Ovary (tissue), 9 donors: ENCODE results near the gene ATXN7. TPM values are rescaled to one million over a fixed set of nuclear protein-coding genes. Genes with fewer than 3 reads are reported as not detected.

Experiments used
- DNase-seq, 5 donors: peaks; one replicate each; pipeline ENCODE4 v3.0.0-alpha.2; 2019 to 2020
- H3K27ac ChIP-seq, 2 donors: fragments of 200-600 bp; one replicate each; pipeline versions ENCODE4 v1.5.1 to v1.8.0; 2019 to 2022
- H3K27me3 ChIP-seq: fragments of 200-600 bp; one replicate; pipeline ENCODE4 v1.8.0; 2022
- H3K36me3 ChIP-seq: fragments of 200-600 bp; sonication (generic); one replicate; pipeline ENCODE4 v1.5.1; 2019
- H3K4me1 ChIP-seq: one replicate; pipeline ENCODE4 v1.8.1; 2013; ENCODE audit warnings: mild to moderate bottlenecking, moderate library complexity; ENCODE audit not compliant: insufficient read depth
- H3K4me3 ChIP-seq: fragments of 200-600 bp; sonication (generic); one replicate; pipeline ENCODE4 v1.5.1; 2017
- H3K9me3 ChIP-seq, 2 donors: fragments of 200-600 bp in 1 of 2; sonication (generic) in 1 of 2; one replicate each; pipeline versions ENCODE4 v1.5.1 to v1.8.1; 2013 to 2019; ENCODE audit warnings: mild to moderate bottlenecking in 1 of 2, moderate library complexity in 1 of 2
- EP300 ChIP-seq: sonication (generic); formaldehyde crosslinking; IDR thresholded peaks from one replicate; pipeline ENCODE4 v1.6.1; 2017; ENCODE audit warnings: antibody characterized with exemption
- POLR2A ChIP-seq: fragments of 450-650 bp; IDR thresholded peaks from one replicate; pipeline ENCODE4 v1.6.1; 2017; ENCODE audit warnings: antibody characterized with exemption, mild to moderate bottlenecking, moderate library complexity
- WGBS, 3 donors: extraction: QIAGEN DNeasy Blood & Tissue Kit in 1 of 3; methylation state at CpG; one replicate each; pipeline versions ENCODE4 v1.1.5 to v1.1.7; 2013 to 2017; 5-methylcytosine and 5-hydroxymethylcytosine counted together
- intact Hi-C, 4 donors: fragments of 100-400 bp; cut with DNase I; formaldehyde crosslinking; loops; one replicate each; pipeline versions ENCODE4 v1.11.0 to v1.15.1; 2022 to 2023
- polyA plus RNA-seq, 2 donors: library from polyadenylated mRNA; stranded (reverse); fragments of 200-250 nt in 1 of 2; fragments of 350-450 nt in 1 of 2; fragmentation: Illumina TruSeq in 1 of 2; extraction: RNeasy Lipid Tissue Mini Kit (QIAGEN cat#74804) in 1 of 2; gene quantifications; one replicate each; pipeline ENCODE4 v1.2.3, GENCODE V29; 2013 to 2014
- total RNA-seq, 7 donors: library from RNA; depleted of rRNA in 2 of 7; stranded (reverse); fragments of >200 nt in 2 of 7; fragmentation: NEBNext Ultra II Directional in 3 of 7; extraction: Animal tissue kit (Norgen Biotek cat#: 25700) in 3 of 7; gene quantifications; one replicate each; pipeline versions ENCODE4 v1.1.0 to v1.2.4, GENCODE V29; 2016 to 2023
- TF ChIP-seq, protein P1 (sequence below), 3 donors: fragments of 450-650 bp in 2 of 3; fragments of 200-600 bp in 1 of 3; IDR thresholded peaks; one replicate each; pipeline versions ENCODE4 v1.5.1 to v1.8.0; 2016 to 2022; ENCODE audit warnings: antibody characterized with exemption in 3 of 3, mild to moderate bottlenecking in 1 of 3
- donor health status: DM: no; HTN: no; CAD: no; lungs with moderate emphysema.
- donor health status: DM: no; HTN: no; CAD: no.
- donor health status: Bipolar disorder and iron deficiency.
- donor health status: DM: yes; HTN: yes; CAD: no.
- donor health status: DM: no; HTN: no; CAD: no.
- donor health status: DM: yes; HTN: yes; CAD: no.

Gene ATXN7
- total and polyA plus RNA-seq, 9 donors, result 4.3 to 47.0 (median 27.7) TPM

DNA sequence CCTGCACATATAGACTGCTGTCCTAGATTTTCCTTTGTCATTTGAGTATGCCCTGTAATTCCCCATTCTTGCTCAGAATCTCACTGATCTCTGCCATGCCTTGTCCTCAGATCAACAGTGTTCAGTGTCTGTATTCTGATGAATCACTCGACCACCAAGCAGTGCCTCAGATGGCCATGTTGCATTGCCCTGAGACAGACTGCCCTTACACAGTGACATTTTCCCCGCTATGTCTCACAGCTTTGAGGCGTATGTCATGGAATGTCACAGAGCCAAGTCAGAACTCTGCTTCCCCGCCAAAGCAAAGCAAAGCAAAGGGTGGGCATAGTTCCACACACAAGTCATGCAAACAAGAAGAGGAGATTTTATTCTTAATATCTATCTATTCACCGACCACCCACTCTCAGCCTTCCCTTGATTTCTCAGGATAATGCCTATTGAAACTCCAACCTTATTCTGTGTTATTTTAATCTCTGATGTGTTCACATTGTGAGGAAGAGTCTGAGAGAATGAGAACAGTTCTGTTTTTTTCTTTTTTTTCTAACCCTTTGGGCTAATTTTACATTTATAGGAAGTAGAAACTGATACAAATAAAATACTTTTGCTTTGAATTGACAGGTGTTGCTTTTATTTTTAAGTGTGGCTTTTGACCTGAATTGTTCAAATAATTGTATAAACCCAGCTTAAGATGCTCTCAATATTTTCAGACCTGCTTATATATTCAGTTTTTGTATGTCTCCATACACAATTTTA lies 176.5 kb downstream of the ATXN7 start:
- no peak overlapping the region for H3K27ac ChIP-seq
- intact Hi-C loops, result loop anchor here in 2 of 4 donors (10.0 kb wide), 2 partner anchors 225 to 365 kb away; no protein-coding TSS in a partner anchor

DNA sequence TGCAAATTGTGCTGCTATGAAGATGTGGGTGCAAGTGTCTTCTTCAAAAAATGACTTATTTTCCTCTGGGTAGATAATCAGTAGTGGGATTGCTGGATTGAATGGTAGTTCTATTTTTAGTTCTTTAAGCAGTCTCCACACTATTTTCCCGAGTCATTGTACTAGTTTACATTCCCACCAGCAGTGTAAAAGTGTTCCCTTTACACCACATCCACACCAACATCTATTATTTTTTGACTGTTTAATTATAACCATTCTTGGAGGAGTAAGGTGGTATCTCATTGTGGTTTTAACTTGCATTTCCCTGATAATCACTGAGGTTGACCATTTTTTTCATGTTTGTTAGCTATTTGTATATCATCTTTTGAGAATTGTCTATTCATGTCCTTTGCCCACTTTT lies 179.3 kb downstream of the ATXN7 start:
- intact Hi-C loops, result no loop called here
- Histone ChIP-seq H3K27ac (no peak overlapping the region), H3K27me3 (no peaks in the 10 kb centered on the region), H3K4me3 (no peak overlapping the region), H3K36me3 (no peaks in the 10 kb centered on the region), H3K4me1 (no peaks in the 10 kb centered on the region), H3K9me3 (no peaks in the 10 kb centered on the region)
- no peak for DNase-seq
- TF ChIP-seq, protein P1, sequence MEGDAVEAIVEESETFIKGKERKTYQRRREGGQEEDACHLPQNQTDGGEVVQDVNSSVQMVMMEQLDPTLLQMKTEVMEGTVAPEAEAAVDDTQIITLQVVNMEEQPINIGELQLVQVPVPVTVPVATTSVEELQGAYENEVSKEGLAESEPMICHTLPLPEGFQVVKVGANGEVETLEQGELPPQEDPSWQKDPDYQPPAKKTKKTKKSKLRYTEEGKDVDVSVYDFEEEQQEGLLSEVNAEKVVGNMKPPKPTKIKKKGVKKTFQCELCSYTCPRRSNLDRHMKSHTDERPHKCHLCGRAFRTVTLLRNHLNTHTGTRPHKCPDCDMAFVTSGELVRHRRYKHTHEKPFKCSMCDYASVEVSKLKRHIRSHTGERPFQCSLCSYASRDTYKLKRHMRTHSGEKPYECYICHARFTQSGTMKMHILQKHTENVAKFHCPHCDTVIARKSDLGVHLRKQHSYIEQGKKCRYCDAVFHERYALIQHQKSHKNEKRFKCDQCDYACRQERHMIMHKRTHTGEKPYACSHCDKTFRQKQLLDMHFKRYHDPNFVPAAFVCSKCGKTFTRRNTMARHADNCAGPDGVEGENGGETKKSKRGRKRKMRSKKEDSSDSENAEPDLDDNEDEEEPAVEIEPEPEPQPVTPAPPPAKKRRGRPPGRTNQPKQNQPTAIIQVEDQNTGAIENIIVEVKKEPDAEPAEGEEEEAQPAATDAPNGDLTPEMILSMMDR (IDR thresholded peaks at IDR 0.05), result no peak
- no peak for TF ChIP-seq EP300
- no peak for TF ChIP-seq POLR2A
- 38 to 60% (median 53%) methylated on average over 1 of the region's 1 CpG for WGBS, 3 donors

More for the DNA sequence above, 176.5 kb downstream of the ATXN7 start:
- Histone ChIP-seq H3K9me3 (no peaks in the 10 kb centered on the region), H3K4me3 (no peak overlapping the region), H3K27me3 (no peaks in the 10 kb centered on the region), H3K4me1 (no peaks in the 10 kb centered on the region), H3K36me3 (no peaks in the 10 kb centered on the region)
- DNase-seq, result no peak
- no peak for TF ChIP-seq POLR2A
- no peak for TF ChIP-seq EP300
- TF ChIP-seq, protein P1 (IDR thresholded peaks at IDR 0.05), result no peak
- 60 to 75% (median 69%) methylated on average over 5 of the region's 5 CpGs for WGBS, 3 donors

DNA sequence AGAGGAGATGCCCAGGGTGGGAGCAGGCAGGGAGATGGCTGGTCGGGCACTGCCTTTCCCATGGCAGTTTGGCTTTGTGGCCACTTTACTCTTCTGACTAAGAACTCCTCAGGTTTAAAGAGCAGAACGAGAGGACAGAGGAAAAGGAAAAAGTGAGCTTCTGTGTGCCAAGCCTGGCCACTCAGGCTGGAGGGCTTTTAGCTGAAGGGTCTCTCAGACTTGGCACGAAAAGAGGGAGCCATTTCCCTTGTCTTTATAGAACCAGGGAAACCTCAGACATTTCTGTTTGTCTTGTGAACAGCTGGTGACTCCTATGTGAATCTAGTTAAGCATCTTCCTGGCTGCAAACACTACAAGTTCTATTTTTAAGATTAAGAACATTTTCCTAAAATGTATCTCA lies 182.9 kb downstream of the ATXN7 start:
- 84 to 94% (median 84%) methylated on average over 3 of the region's 3 CpGs for WGBS, 3 donors
- Histone ChIP-seq H3K36me3 (no peaks in the 10 kb centered on the region), H3K27ac (no peak overlapping the region), H3K9me3 (no peaks in the 10 kb centered on the region), H3K4me3 (no peak overlapping the region), H3K4me1 (no peaks in the 10 kb centered on the region), H3K27me3 (no peaks in the 10 kb centered on the region)
- intact Hi-C loops, result no loop called here
- no peak for TF ChIP-seq EP300
- TF ChIP-seq POLR2A, result no peak
- TF ChIP-seq, protein P1 (IDR thresholded peaks at IDR 0.05), result no peak
- DNase-seq, result no peak

DNA sequence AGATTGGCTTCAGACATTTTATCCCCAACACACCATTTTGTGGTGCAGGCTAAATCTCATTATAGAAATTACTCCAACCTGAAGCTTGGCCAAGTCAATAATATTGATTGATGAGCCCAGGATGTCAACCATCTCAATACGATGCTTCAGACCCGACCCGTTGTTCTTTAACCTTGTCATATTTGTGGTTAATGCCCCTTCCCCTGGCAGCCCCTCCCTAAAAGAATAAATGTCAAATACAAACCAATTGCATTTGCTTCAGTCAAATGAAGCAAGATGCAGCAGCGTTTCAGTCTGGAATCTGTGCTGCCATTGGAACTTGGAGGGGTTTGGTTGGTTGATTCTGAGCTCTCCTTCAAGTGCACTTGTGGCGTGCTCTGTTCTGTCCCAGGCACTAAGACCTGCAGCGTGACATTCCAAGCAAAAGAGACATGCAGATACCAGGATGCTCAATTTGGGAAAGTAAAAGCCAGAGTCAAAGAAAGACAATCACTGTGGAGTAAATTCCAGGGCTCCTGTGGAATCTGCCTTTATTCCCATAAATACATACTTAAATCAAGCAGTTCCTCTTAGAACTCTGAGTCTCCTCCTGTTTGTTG lies 183.4 kb downstream of the ATXN7 start:
- WGBS, 3 donors, result 63 to 72% (median 70%) methylated on average over 6 of the region's 6 CpGs
- no peaks in the 10 kb centered on the region for H3K36me3 ChIP-seq
- H3K4me1 ChIP-seq, result no peaks in the 10 kb centered on the region
- no peak for DNase-seq
- no peak for TF ChIP-seq POLR2A
- TF ChIP-seq, protein P1 (IDR thresholded peaks at IDR 0.05), result no peak
- TF ChIP-seq EP300, result no peak
- no peaks in the 10 kb centered on the region for H3K9me3 ChIP-seq
- H3K4me3 ChIP-seq, result no peak overlapping the region
- intact Hi-C loops, result no loop called here
- no peaks in the 10 kb centered on the region for H3K27me3 ChIP-seq
- no peak overlapping the region for H3K27ac ChIP-seq
